Amygdala (tissue), 56 donors: Measurements from ENCODE around the gene EXTL2.
"Not testable (repeated sequence)": the region's sequence is repeated elsewhere in the genome, so short reads cannot be mapped to it uniquely, and the experiment has no call there.

Experiments
- DNase-seq, 56 donors: peaks; one replicate each; lab custom pipeline; 2025; lab: John Stamatoyannopoulos, UW

EXTL2 gene

DNA sequence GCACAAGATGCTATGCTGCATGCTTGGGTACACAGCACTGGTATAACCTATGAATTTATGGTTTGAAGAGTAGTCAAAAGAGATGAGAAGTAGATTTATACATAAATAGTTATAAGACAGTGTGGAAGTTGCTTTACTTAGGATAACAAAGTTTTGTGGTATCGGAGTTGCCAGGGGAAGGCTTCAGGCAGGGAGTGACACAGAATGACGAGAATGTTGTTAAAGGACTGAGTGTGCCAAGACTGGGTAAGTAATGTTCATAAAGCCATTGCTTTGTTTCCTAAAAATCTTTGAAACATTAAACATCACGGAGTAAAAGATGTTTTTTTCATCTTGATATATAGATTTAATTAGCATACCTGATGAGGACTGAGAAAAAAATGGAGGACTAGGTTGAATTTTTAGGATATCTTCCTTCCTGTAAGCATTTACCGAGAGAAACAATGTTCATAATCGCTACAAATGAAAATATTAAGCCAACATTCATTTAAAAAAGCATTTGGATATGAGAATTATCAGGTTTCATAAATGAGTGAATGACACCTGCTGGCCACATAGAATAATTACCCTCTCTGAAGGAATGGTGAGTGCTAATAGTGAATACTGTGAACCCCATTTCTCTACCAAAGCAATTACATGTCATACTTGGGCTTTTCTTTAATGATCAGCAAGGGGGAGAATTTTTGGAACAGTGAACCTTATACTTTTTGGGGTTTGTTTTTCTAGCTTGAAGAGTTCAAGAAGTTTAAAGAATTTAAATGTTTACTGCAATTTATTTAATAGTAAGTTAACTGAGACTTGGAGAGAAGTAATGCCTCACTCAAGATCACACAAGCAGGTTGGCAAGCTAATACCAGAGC lies 28.4 kb downstream of the EXTL2 start:
- peak in 1 of 56 donors; percentile 1 for DNase-seq

DNA sequence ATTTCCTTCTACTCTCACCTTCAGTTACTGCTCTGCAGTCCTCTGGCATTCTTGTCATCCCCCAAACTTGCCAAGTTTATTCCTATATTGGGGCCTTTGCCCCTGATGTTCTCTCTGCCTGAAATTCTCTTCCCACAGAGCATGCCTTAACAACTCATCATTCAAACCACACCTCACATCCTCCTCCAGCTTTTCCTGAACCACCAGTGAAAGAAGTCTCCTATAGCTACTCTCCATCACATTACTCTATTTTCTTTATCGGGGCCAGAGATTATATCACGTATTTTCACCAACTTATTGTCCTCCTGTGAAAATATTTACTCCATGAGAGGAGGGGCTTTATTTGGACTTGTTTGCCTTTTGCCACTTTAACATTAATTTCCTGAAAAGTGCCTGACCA lies 32.1 kb downstream of the EXTL2 start:
- DNase-seq: no peak

DNA sequence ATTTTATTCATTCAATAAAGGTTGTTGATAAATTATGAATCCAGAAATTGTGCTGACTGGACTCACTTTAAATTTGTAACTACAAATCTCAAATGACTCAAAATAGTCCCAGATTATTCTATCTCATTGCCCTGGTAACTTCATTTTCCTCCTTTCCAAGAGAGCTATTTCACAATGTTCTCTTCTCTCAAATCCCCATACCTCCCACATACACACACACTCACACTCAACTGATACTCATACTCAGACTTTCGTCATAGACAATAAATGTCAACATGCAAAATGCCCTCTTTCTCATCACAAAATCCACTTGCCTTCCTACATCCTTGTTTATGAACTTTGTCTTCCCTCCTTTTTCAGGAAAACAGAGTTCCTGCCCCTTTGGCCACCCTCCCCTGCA lies 33.3 kb downstream of the EXTL2 start:
- no peak for DNase-seq

DNA sequence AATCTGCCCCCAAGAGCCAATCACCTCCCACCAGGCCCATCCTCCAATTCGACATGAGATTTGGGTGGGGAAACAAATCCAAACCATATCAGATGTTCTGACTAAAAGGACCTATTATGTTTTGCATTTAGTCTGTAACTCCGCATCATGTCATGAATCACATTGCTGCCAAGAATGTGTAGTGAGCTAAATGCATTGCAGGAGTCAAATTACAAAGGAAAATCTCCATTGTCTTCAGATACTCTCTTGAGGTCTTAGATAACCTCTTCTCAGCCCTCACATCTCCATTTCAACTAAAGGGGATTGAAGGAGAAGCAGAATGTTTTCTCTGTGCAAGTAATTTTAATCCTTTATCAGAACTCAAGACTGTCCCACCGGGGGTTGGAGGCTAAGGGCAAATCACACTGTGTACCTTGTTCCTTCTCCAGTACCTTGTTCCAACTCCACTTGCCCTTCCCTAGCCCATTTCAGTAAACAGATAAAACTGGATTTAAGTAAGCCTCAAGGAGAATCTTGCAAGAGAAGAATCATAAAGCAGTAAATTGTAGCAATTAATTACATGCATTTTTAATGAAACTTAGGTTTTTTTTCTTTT lies 34.1 kb downstream of the EXTL2 start:
- DNase-seq: no peak

DNA sequence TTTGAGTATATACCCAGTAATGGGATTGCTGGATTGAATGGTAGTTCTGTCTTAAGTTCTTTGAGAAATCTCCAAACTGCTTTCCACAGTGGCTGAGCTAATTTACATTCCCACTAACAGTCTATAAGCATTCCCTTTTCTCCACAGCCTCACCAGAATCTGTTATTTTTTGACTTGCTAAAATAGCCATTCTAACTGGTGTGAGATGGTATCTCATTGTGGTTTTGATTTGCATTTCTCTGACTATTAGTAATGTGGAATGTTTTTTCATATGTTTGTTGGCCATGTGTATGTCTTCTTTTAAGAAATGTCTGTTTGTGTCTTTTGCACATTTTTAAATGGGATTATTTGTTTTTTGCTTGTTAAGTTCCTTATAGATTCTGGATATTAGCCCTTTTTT lies 39.5 kb downstream of the EXTL2 start:
- not testable (repeated sequence) for DNase-seq

DNA sequence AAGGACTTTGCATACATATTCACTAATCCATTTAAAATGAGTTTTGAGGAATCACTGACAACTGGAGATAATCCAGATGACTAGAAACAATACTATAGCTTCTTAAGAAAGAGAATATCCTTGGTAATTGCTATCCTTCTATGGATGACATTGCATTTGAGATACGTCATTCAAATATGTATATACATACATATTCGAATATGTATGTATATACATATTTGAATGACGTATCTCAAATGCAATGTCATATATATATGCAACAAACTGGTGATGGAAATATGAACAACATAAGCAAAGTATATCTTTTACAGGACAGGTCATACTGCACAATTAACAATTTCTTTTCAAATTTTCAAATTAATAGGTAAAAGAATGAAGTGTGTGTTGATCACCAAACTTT lies 41.7 kb downstream of the EXTL2 start:
- DNase-seq: no peak

DNA sequence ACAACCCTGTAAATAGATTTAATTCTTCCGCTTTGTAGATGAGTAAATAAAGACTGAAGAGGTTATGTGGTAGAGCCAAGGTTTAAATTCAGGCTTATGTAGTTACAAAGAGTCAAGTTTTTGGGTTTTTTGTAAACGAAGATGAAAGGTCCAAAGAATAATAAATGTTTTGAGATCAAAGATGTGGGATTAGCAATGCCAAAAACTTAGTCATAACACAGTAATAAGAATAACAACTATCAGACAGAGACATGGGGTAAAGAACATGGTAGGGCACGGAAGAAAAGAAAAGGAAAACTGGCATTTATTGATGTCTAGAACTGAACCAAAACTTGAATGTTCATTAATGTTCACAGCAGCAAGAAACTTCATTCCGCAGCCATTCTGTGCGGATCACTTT lies 42.9 kb downstream of the EXTL2 start:
- no peak for DNase-seq

DNA sequence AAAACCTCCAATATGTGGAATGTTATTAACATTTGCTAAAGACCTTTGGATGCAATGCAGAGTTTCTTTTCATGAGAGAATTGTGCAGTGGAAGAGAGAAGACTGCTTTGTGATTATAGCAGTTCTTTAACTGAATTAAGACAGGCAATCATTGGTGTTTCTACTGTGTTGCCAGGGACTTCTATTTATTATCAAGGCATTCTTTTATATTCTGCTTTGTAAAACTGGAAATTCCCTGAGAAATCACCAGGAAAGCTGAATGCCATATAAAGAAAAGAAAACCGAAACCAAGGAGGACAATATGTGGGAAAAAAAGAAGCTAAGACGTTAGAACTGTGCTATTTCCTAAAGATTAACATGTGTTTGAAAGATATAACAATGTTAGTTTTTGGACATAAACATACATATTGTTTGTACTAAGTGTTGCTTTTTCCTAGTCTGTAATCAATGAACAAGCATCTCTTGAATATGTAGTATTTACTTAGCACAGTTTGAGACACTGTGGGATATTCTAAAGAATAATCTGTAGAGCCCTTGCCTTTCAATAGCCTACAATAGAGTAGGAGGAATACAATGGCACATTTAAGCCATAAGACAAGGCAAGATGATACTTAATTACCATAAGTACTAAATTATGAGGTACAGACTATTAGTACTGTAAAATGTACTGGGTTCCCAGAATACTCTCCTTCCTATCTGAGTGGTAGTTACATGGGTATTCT lies 47.1 kb downstream of the EXTL2 start:
- no peak for DNase-seq

DNA sequence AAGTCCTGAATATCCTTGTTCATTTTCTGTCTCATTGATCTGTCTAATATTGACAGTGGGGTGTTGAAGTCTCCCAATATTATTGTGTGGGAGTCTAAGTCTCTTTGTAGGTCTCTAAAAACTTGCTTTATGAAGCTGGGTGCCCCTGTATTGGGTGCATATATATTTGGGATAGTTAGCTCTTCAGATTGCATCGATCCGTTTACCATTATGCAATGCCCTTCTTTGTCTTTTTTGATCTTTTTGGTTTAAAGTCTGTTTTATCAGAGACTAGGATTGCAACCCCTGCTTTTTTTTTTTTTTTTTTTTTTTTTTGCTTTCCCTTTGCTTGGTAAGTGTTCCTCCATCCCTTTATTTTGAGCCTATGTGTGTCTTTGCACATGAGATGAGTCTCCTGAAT lies 51.5 kb downstream of the EXTL2 start:
- not testable (repeated sequence) for DNase-seq

DNA sequence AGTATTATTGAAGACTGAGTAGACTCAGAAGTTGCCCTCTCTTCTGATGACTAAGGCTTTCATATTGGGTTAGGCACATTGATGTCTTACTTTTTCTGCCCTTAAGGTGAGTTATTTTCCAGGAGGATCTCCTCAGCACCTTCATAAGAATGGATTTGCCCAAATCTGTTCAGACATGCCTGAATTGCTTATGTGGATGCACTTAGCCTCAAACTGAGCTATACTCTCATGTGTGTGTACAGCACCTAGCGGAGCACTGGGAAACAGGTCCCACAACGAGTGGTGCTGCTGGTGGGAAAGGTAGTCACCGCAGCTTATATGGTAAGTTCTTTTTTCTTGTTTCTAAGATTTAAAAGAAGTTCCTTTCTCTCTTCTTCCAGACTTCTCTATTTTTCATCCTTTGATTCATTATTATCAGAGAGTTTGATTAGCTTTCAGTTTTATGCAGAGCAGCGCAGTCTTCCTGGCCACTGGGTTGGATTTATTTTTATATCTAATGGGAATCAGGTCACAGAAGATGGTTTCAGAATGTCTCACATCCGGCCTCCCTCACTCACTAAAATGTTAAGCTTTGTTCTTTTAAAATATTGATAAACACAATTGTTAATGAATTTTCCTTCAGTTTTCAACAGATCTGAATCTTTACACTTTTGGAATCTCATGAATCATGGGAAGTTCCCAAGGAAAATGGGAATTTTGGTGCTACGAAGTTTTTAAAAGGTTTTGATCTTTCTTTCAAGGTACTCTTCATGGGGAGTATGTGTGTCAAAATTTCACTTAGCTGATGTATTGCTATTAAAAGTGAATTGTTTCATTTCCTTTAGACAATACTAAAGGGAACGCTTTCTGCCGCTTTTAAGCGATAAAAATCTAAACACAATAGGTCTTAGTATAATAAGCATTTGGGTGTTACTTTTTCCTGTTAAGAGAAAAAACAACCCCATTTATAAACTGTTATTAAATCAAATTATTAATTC lies 58.5 kb downstream of the EXTL2 start:
- no peak for DNase-seq

DNA sequence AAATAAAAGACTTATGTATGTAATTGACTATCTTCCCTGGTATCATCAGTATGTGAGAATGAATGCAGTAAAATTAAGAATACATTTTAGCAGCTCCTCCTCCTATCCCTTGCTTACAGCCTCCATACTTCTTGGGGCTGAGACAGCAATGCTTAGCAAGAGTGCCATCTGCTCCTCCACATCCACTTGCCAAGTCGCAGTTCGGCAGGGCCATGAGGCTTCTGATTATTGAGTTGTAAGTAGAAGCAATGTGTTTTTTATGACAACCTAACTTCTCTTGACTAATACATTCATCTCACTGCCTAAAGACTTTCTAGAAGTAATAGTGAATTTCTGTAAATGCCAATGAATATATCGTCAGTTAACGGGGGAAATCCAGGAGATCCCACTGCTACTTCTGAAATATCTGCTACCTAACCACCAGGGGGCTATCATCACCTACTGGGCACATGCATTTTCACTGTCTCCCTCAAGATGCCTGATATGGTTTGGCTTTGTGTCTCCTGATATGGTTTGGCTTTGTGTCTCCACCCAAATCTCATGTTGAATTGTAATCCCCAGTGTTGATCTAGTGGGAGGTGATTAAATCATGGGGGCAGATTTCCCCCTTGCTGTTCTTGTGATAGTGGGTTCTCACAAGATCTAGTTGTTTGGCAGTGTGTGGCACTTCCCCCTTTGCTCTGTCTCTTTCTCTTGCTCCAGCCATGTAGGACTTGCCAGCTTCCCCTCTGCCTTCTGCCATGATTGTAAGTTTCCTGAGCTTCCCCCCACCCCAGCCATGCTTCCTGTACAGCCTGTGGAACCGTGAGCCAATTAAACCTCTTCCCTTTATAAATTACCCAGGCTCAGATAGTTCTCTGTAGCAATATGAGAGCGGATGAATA lies 59.6 kb downstream of the EXTL2 start:
- peak in 2 of 56 donors; percentile 2 for DNase-seq

DNA sequence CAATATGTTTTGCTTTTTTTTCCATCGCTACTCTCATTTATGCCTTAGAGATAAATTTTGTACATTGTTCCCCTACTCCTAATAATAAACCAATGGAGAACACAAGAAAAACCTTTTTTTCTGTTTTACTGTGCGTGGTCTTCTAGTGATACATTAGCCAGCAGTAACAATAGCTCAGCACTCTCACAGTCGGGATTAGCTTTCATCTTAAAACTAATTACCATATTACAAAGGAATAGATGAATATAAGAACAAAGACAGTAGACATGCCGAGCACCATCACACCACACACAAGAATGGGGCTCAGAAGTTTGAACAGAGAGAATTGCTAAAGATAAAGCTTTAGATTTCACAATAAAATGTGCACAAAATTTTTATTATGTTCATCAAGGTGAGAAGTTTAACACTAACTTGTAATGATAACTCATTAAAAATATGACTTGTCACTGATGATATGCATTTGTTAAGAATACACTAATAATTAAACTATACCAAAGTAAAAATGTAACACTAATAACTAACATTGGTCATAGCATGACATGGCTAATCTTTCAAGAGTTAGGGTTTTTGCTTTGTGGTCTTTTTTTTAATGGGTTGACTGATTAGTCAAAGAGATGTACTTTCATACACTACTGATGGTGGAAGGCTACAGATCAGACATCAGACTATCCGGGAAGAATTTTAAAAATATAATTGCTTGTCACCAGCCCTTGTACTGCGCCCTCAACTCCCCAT lies 61.8 kb downstream of the EXTL2 start:
- no peak for DNase-seq

DNA sequence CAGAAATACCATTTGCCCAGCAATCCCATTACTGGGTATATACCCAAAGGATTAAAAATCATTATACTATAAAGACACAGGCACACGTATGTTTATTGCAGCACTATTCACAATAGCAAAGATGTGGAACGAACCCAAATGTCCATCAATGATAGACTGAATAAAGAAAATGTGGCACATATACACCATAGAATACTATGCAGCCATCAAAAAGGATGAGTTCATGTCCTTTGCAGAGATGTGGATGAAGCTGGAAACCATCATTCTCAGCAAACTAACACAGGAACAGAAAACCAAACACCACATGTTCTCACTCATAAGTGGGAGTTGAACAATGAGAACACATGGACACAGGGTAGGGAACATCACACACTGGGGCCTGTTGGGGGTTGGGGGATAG lies 69.0 kb downstream of the EXTL2 start:
- DNase-seq: not testable (repeated sequence)
